ENCODE results near the gene SCO2. TPM values are rescaled to one million over a fixed set of nuclear protein-coding genes. Genes with fewer than 3 reads are reported as not detected.

Gene SCO2
- total RNA-seq, 1 experiment from 2014 or later, result 6.5 TPM

DNA sequence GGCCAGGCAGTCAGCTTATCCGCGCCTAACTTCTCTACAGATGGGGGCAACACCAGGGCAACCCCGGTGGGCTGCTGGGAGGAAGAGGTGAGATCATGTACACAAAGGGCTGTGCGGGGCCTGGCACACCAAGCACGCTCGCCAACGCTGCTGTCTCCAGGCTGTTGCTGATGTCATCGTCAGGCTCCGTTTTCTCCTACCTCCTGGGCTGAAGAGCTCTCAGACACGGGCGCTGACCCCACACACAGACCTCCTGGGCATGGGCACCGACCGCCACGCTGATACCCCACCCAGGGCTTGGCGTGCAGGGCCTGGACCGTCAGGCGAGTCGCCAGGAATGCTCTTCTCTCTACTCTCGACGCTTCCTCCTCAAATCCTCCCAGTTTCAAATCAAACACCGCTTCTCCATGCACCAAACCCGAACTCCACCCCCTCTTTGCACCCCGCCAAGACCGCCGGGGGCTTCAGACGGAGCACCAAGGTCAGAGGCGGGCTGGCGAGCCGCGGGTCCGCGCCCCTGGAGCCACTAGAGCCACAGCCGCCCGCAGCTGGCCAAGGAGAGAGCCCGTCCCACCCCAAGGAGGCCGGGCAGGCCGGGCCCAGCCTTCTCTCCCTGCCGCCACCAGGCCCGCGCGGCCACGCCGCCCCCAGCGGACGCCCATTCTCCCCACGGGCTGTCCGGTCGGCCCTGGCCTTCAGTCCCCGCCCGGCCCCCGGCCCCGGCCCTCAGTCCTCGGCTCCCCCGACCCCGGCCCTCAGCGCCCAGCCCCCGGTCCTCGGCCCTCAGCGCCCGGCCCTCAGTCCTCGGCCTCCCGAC lies 51.3 kb downstream of the SCO2 start:
- H3K36me3 Mint-ChIP-seq (ENCODE audit: insufficient read depth, unreplicated experiment), result no peaks in the 10 kb centered on the region
- peaks cover 24% of the 10 kb centered on the region for H3K4me1 Mint-ChIP-seq (ENCODE audit: low read depth, unreplicated experiment)
- peaks cover 6% of the 10 kb centered on the region; the same call in 1 of the 2 replicates for H3K36me3 ChIP-seq (ENCODE audit: control insufficient read depth, insufficient read depth, low read length)
- intact Hi-C loops (cut with micrococcal nuclease; ENCODE audit: unreplicated experiment), result no loop called here
- peak overlapping the region; percentile 77 for H3K4me3 Mint-ChIP-seq (ENCODE audit: unreplicated experiment)
- BruUV-seq (replicated peaks), result no TSS peak
- peak overlapping the region; percentile 71 for H3K4me3 ChIP-seq (ENCODE audit: low read depth, low read length)
- peaks cover 41% of the 10 kb centered on the region for H3K4me1 ChIP-seq
- DNase-seq, result peak in 1 of 2 experiments; percentile 42
- no peaks in the 10 kb centered on the region for H3K9me3 ChIP-seq
- no peak for TF ChIP-seq CTCF (IDR thresholded peaks at IDR 0.05; ENCODE audit: insufficient read depth in 1 of 2, low read depth in 1 of 2, low read length in 1 of 2, severe bottlenecking in 1 of 2, unreplicated experiment in 1 of 2)
- ChIA-PET POLR2A (interaction anchor here (0.5 kb wide), 1 partner anchor 24 kb away, joined by 3 read pairs; no protein-coding TSS in a partner anchor), CTCF (interaction anchor here (0.6 kb wide), 1 partner anchor 52 kb away, joined by 3 read pairs; the partner anchor contains the start of gene SCO2)
- H3K27me3 Mint-ChIP-seq (ENCODE audit: insufficient read depth, unreplicated experiment), result no peaks in the 10 kb centered on the region
- no peaks in the 10 kb centered on the region for H3K9me3 Mint-ChIP-seq (ENCODE audit: unreplicated experiment)
- H3K27me3 ChIP-seq (replicated peaks; ENCODE audit: control insufficient read depth, insufficient read depth, low read length), result no peaks in the 10 kb centered on the region
- peak overlapping the region; percentile 34 for H3K27ac Mint-ChIP-seq (ENCODE audit: unreplicated experiment)

Other genes with a start within 250 kb of the SCO2 start
- gene PLXNB2, start 218.0 kb downstream of the SCO2 start, total RNA-seq (2022), result 260 and 262 TPM in 2 replicates
- 3.4 and 5.5 TPM in 2 replicates for gene DENND6B, start 198.6 kb downstream of the SCO2 start, total RNA-seq (2022)
- gene PPP6R2, start 182.3 kb downstream of the SCO2 start, total RNA-seq (2022), result 55.5 and 60.7 TPM in 2 replicates
- 77.8 and 82.8 TPM in 2 replicates for gene SBF1, start 50.6 kb downstream of the SCO2 start, total RNA-seq (2022)
- gene ADM2, start 44.1 kb downstream of the SCO2 start, total RNA-seq (2022), result 28.8 and 30.5 TPM in 2 replicates
- gene MIOX, start 38.7 kb downstream of the SCO2 start, total RNA-seq (2022), result 0.32 TPM in 1 of 2 replicates, not detected in the other
- 68.8 and 77.1 TPM in 2 replicates for gene LMF2, start 17.9 kb downstream of the SCO2 start, total RNA-seq (2022)
- 84.3 and 88.9 TPM in 2 replicates for gene NCAPH2, start 17.4 kb downstream of the SCO2 start, total RNA-seq (2022)
- gene TYMP, start 4.4 kb upstream of the SCO2 start, total RNA-seq (2022), result 3.7 and 3.9 TPM in 2 replicates
- gene KLHDC7B, start 20.3 kb upstream of the SCO2 start, total RNA-seq (2022), result 1.1 and 2.0 TPM in 2 replicates
- not detected in 2 replicates for gene SYCE3, start 37.3 kb upstream of the SCO2 start, total RNA-seq (2022)
- gene CPT1B, start 52.8 kb upstream of the SCO2 start, total RNA-seq (2022), result 19.8 and 24.6 TPM in 2 replicates
- 43.3 and 45.4 TPM in 2 replicates for gene CHKB, start 57.3 kb upstream of the SCO2 start, total RNA-seq (2022)
- 3.2 and 3.9 TPM in 2 replicates for gene MAPK8IP2, start 75.2 kb upstream of the SCO2 start, total RNA-seq (2022)
- 11.5 TPM in 2 replicates for gene ARSA, start 102.6 kb upstream of the SCO2 start, total RNA-seq (2022)
- 4.3 and 4.5 TPM in 2 replicates for gene SHANK3, start 147.2 kb upstream of the SCO2 start, total RNA-seq (2022)
- gene ACR, start 212.6 kb upstream of the SCO2 start, total RNA-seq (2022), result not detected in 2 replicates

Measured in Caco-2 (cell line).